Lung (tissue), 16 donors: ENCODE measurements around the gene PTBP1. TPM values are rescaled to one million over a fixed set of nuclear protein-coding genes. Genes with fewer than 3 reads are reported as not detected.

Experiments used
- ATAC-seq: fragments of 200-7000 bp; cut with Tn5 transposase; one replicate; pipeline ENCODE4 v1.9.1; 2020; ENCODE audit warnings: moderate number of reproducible peaks; ENCODE audit not compliant: insufficient read depth, low FRiP score
- DNase-seq, 3 donors: peaks; one replicate each; pipeline ENCODE4 v3.0.0-alpha.2; 2013 to 2017
- H3K27ac ChIP-seq, 2 donors: one replicate each; pipeline ENCODE4 v1.5.1; 2013; ENCODE audit warnings: mild to moderate bottlenecking in 2 of 2, moderate library complexity in 2 of 2, control low read depth in 1 of 2, inconsistent platforms in 1 of 2, low read depth in 1 of 2, low read length in 1 of 2
- H3K27me3 ChIP-seq, 3 donors: one replicate each; pipeline ENCODE4 v1.5.1; 2013; ENCODE audit warnings: low read length in 2 of 3; ENCODE audit not compliant: control insufficient read depth in 3 of 3, insufficient read depth in 3 of 3
- H3K36me3 ChIP-seq, 4 donors: one replicate each; pipeline ENCODE4 v1.5.1; 2013; ENCODE audit warnings: low read length in 4 of 4, mild to moderate bottlenecking in 1 of 4, moderate library complexity in 1 of 4; ENCODE audit not compliant: control insufficient read depth in 4 of 4, insufficient read depth in 4 of 4
- H3K4me1 ChIP-seq, 5 donors: one replicate each; pipeline ENCODE4 v1.5.1; 2013; ENCODE audit warnings: low read length in 5 of 5, mild to moderate bottlenecking in 2 of 5, moderate library complexity in 1 of 5; ENCODE audit not compliant: control insufficient read depth in 5 of 5, insufficient read depth in 5 of 5
- H3K4me3 ChIP-seq: one replicate; pipeline ENCODE4 v1.5.1; 2013; ENCODE audit warnings: mild to moderate bottlenecking, control low read depth, moderate library complexity
- H3K9ac ChIP-seq, 2 donors: one replicate each; pipeline ENCODE4 v1.5.1; 2013; ENCODE audit warnings: low read length in 2 of 2, control low read depth in 1 of 2; ENCODE audit not compliant: insufficient read depth in 1 of 2
- H3K9me3 ChIP-seq, 4 donors: one replicate each; pipeline ENCODE4 v1.5.1; 2013; ENCODE audit warnings: low read length in 3 of 4, mild to moderate bottlenecking in 1 of 4, moderate library complexity in 1 of 4; ENCODE audit not compliant: control insufficient read depth in 4 of 4, insufficient read depth in 3 of 4
- CTCF ChIP-seq: IDR thresholded peaks from 2 replicates; pipeline ENCODE4 v1.5.1; 2012; ENCODE audit warnings: mild to moderate bottlenecking; ENCODE audit errors: control extremely low read depth, extremely low read depth
- WGBS, 2 donors: extraction: QIAGEN DNeasy Blood & Tissue Kit; methylation state at CpG; one replicate each; pipeline ENCODE4 v1.1.7; 2013; 5-methylcytosine and 5-hydroxymethylcytosine counted together
- long read RNA-seq, 5 donors: transcript quantifications; one replicate each; lab custom pipeline, GENCODE V29; 2026
- polyA plus RNA-seq, 2 donors: library from polyadenylated mRNA; stranded (reverse); fragments of 200-250 nt; gene quantifications; one replicate each; pipeline ENCODE4 v1.2.1, GENCODE V29; 2013
- total RNA-seq, 2 donors: library from RNA; depleted of rRNA in 1 of 2; stranded (reverse); fragments of >200 nt in 1 of 2; gene quantifications; one replicate each; pipeline ENCODE4 v1.2.1, GENCODE V29; 2014 to 2021
- donor health status: control.
- donor health status: control.
- donor health status: Bipolar disorder and iron deficiency.
- donor health status: healthy.
- donor health status: DM: yes; HTN: yes; CAD: no.

PTBP1 gene
- 100 to 1,000 TPM; 256 to 321 TPM for total RNA-seq
- polyA plus RNA-seq: 100 to 1,000 TPM; 112 to 150 TPM
- long read RNA-seq, donor 1, transcript PTBP1-203 (15 exons, 3,598 nt): major isoform, 15 of 81 reads
- long read RNA-seq, donor 1, transcript PTBP1-206 (4 exons, 1,217 nt): minor isoform, 5 of 81 reads
- long read RNA-seq, donor 1, partial matches to known transcripts: 54 of 81 reads
- long read RNA-seq, donor 1, other reads (novel, unspliced or antisense): 6 of 81 reads
- long read RNA-seq, donor 2, transcript PTBP1-203 (15 exons, 3,598 nt): major isoform, 5 of 23 reads
- long read RNA-seq, donor 2, partial matches to known transcripts: 15 of 23 reads
- long read RNA-seq, donor 2, other reads (novel, unspliced or antisense): 0 of 23 reads
- long read RNA-seq, donor 3, transcript PTBP1-203 (15 exons, 3,598 nt): major isoform, 5 of 28 reads
- long read RNA-seq, donor 3, partial matches to known transcripts: 21 of 28 reads
- long read RNA-seq, donor 3, other reads (novel, unspliced or antisense): 0 of 28 reads
- long read RNA-seq, donor 4, partial matches to known transcripts: 48 of 49 reads
- long read RNA-seq, donor 4, other reads (novel, unspliced or antisense): 0 of 49 reads
- long read RNA-seq, donor 5, transcript PTBP1-203 (15 exons, 3,598 nt): major isoform, 17 of 73 reads
- long read RNA-seq, donor 5, transcript PTBP1-206 (4 exons, 1,217 nt): minor isoform, 5 of 73 reads
- long read RNA-seq, donor 5, partial matches to known transcripts: 34 of 73 reads
- long read RNA-seq, donor 5, other reads (novel, unspliced or antisense): 13 of 73 reads

GRCh38 chr19:796692-797527 lies at the start of gene PTBP1:
Gene PTBP1 (plus strand): TSS chr19:797452. CDS start chr19:797498, 46 bp downstream.
- Histone ChIP-seq H3K27me3 (no peaks in the 10 kb centered on the region), H3K27ac (peak within 1 kb of the TSS; percentile 87 to 92), H3K4me1 (peaks cover 11 to 31% (median 24%) of the 10 kb centered on the region in 5 donors), H3K4me3 (peak within 1 kb of the TSS; percentile 83), H3K36me3 (peaks cover 0 to 24% (median 13%) of the 10 kb centered on the region in 4 donors), H3K9me3 (no peaks in the 10 kb centered on the region), H3K9ac (peak within 1 kb of the TSS in 1 of 2 donors; percentile 49)
- DNase-seq: peak; percentile 100
- no peak for TF ChIP-seq CTCF
- ATAC-seq: peak; percentile 90
- WGBS, 2 donors: 0 to 1% methylated on average over 74 to 83 of the region's 83 CpGs

- DNase-seq (no peak), ATAC-seq (no peak)
- Histone ChIP-seq H3K9ac (no peak overlapping the region), H3K36me3 (peaks cover 0 to 15% (median 4%) of the 10 kb centered on the region in 4 donors), H3K4me3 (no peak overlapping the region), H3K27me3 (no peaks in the 10 kb centered on the region), H3K9me3 (peaks cover 0 to 8% (median 0%) of the 10 kb centered on the region in 4 donors), H3K27ac (no peak overlapping the region), H3K4me1 (peaks cover 0 to 5% (median 0%) of the 10 kb centered on the region in 5 donors)
- no peak for TF ChIP-seq CTCF
- WGBS, 2 donors: 76 to 90% methylated on average over 14 of the region's 14 CpGs
Measured at GRCh38 chr19:748274-748598, 49.0 kb upstream of the PTBP1 start.

GRCh38 chr19:749811-750210 lies 47.4 kb upstream of the PTBP1 start:
- no peak for ATAC-seq
- no peak overlapping the region for H3K4me3 ChIP-seq

More at GRCh38 chr19:749811-750210, 47.4 kb upstream of the PTBP1 start:
- Histone ChIP-seq H3K9ac (no peak overlapping the region), H3K27me3 (no peaks in the 10 kb centered on the region), H3K27ac (no peak overlapping the region), H3K9me3 (peaks cover 0 to 8% (median 0%) of the 10 kb centered on the region in 4 donors), H3K4me1 (peaks cover 0 to 5% (median 0%) of the 10 kb centered on the region in 5 donors), H3K36me3 (peaks cover 0 to 15% (median 4%) of the 10 kb centered on the region in 4 donors)
- TF ChIP-seq CTCF: no peak
- DNase-seq: no peak
- 77 to 89% methylated on average over 14 of the region's 14 CpGs for WGBS, 2 donors
